Stimulated activated CD8-positive, alpha-beta memory T cell treated with anti-CD3 and anti-CD28 coated beads, Interleukin-15, amount 100 ng/mL, for 1 hour (primary cell): ENCODE measurements around the gene HDGFL3.
"Not testable (repeated sequence)": the region's sequence is repeated elsewhere in the genome, so short reads cannot be mapped to it uniquely, and the experiment has no call there.

Source experiments
- DNase-seq: peaks from one replicate; pipeline ENCODE4 v3.0.0-alpha.2; 2020; ENCODE audit warnings: low read depth

The HDGFL3 gene

DNA sequence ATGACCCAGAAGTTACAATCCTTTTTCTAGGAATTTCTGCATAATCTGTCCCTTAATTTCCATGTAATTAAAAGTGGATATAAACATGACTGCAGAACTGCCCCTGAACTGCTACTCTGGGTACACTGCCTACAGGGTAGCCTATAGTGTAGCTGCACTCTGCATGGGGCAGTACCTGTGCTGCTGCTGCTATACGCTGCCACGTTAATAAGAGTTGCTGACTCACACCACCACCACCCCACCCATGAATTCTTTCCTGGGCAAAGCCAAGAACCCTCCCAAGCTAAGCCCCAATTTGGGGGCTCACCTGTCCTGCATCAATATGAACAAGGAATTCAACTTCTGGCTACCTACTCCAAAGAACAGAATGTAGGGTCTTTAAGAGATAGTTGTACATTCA is 13.9 kb downstream of the HDGFL3 start:
- DNase-seq: no peak

DNA sequence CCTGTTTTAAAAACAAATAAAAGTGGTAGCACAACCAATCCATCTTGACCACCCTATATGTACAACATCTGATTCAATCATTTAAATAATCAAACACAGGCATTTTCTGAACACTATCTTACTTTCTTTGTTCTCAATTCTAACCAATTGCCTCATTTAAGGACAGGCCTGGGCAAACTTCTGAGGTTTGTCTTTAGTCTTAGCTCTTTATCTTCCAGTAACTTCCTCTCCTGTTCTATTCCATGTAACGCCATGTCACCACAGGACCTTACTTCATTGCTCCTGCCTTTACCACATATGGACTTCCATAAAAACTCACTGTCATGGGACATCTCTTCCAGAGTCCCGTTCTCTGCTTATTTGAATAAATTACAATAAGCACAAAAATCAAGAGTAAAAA is 14.9 kb downstream of the HDGFL3 start:
- DNase-seq: no peak

DNA sequence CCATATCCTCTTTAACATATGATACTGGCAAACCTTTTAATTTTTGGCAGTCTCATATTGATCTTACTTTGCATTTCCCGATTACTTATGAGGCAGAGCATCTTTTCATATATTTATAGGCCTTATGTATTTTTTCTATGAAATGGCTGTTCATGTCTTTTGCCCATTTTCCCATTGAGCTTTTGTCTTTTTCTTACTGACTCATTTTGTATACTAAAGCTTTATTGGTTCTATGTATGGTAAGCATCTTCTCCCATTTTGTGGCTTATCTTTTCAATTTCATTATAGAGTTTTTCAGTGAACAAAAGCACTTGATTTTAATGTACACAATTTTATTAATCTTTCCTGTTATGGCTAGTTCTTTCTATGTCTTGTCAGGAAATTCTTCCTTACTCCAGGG is 17.2 kb downstream of the HDGFL3 start:
- DNase-seq: no peak

DNA sequence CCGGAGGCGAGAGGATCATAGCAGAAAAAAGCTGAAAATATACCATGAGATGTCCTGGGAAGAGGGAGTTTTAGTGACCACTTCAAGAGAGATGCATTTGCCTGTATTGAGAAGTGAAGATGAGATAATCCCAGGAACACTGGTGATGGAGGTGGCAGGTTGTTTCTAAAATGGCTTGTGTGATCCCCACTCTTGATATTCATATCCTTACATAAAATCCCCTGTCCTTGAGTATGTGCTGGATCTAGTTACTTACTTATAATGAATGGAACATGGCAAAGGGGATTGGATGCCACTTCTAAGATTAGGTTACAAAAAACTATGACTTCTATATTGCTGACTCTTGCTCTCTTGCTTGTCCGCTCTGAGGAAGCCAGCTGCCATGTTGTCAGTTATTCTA is 22.1 kb downstream of the HDGFL3 start:
- no peak for DNase-seq

DNA sequence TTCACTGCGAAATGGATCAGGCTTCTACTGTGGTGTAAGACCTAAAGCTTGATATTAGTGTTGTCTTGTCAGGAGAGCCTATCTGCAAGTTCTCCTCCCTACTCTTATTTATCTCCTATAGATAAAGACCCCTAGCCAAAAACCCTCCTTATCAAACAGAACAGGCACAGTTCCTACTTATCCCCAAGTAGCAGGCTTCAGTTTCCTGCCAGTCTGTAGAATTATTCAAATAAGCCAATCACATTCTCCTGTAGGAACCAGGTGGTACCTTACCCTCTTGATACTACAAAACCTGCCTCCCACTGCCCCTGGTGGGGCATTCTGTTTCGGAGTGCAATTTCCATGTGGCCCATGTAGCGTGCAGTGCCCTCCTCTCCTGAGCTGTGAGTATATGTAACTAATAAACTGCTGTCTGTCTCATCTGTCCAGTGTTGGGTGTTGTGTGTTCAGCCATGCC is 28.7 kb downstream of the HDGFL3 start:
- DNase-seq: no peak

DNA sequence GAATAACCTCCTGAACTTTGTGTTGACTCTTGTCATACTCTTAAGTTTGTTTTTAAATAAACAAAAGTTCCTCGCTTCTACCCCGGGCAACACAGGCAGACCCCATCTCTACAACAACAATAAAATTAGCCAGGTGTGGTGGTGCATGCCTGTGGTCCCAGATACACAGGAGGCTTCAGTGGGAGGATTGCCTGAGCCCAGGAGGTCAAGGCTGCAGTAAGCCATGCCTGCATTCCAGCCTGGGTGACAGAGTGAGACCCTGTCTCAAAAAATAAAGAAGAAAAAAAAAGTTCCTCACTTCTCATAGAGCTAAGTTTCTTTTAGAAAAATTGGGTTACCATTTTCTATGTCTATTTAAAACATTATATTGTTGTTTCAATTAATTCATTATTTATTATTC is 29.2 kb downstream of the HDGFL3 start:
- no peak for DNase-seq

DNA sequence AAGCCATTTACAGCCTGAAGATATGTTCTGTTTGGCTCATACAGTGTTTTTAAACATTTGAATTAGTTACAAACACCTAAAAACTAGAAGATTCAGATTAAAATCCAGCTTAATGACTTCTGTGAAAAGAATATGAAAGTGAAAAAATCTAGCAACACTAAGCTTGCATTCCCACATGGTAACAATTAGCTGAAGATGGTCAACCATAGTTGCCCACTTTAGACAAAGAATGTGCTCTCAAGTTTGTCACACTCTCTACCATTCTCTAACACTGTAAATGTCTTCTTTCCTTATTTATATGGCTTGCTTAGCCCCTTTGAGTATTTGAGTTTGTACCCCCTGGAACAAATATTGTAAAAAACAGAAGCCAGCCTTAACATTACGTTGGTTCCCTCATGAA is 32.7 kb downstream of the HDGFL3 start:
- no peak for DNase-seq

DNA sequence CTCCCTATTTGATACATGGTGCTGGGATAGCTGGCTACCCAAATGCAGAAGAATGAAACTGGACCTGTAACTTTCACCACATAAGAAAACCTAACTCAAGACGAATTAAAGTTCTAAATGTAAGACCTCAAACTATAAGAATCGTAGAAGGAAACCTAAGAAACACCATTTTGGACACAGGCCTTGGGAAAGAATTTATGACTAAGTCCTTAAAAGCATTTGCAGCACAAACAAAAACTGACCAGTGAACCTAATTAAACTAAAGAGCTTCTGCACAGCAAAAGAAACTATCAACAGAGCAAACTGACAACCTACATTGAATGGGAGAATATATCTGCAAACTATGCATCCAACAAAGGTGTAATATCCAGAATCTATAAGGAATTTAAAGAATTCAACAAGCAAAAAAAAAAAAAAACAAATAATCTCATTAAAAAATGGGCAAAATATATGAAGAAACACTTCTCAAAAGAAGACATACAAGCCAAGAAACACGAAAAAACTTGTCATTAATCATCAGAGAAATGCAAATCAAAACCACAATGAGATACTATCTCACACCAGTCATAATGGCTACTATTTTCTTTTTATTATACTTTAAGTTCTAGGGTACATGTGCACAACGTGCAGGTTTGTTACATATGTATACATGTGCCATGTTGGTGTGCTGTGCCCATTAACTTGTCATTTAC is 37.0 kb downstream of the HDGFL3 start:
- no peak for DNase-seq

DNA sequence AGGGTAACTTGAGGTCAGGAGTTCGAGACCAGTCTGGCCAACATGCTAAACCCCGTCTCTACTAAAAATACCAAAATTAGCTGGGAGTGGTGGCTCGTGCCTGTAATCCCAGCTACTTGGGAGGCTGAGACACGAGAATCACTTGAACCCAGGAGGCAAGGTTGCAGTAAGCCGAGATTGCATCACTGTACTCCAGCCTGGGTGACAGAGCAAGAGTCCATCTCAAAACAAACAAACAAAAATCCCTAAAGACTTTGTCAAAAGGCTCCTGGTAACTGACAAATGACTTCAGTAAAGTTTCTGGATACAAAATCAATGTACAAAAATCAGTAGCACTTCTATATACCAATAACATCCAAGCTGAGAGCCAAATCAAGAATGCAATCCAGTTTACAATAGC is 38.0 kb downstream of the HDGFL3 start:
- DNase-seq: not testable (repeated sequence)

DNA sequence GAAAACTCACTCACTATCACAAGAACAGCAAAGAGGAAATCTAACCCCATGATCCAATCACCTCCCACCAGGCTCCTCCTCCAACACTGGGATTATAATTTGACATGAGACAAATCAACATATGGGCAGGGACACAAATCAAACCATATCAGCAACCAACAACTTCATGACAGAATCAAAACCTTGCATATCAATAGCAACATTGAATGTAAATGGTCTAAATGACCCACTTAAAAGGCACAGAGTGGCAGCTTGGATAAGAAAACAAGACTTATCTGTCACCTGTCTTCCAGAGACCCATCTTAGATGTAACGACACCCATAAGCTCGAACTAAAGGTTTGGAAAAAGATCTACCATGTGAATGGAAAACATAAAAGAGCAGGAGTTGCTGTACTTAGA is 40.8 kb downstream of the HDGFL3 start:
- DNase-seq: no peak

DNA sequence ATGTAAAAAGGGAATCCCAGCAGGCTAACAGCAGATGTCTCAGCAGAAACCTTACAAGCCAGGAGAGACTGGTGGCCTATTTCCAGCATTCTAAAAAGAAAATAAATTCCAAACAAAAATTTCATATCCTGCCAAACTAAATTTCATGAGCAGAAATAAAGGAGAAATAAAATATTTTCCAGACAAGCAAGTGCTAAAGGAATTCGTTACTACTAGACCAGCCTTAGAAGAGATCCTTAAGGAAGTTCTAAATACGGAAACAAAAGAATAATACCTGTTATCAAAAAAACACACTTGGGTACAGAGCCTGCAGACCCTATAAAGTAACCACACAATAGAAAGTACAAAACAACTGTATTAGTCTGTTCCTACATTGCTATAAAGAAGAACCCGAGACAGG is 41.4 kb downstream of the HDGFL3 start:
- no peak for DNase-seq

DNA sequence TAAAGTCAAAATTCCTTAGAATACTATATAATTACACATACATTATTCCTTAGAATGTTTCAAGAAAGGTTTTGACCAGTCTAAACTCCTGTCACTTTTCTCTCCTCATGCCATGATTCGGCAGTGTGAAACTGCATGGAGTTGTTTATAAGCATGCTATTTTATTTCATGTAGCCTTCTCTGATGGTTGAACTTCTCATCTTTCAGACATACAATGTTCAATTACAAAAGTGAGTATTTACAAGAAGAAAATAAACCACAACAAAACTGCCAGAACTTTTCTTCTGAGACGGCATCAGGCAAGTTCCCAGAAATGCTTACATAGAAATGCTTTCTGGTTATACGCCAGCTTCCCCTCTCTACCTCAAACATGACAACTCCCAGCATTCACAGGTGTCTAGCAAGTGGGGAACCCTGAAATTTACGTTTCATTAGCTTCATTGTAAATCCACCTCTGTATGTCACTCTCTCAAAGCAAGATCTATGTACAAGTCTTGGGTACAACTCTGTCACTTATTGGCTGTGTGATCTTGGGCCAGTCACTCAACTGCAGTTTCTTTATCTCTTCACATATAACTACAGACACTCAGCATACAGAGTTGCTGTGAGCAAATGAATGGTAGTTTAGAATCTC is 42.7 kb downstream of the HDGFL3 start:
- no peak for DNase-seq

DNA sequence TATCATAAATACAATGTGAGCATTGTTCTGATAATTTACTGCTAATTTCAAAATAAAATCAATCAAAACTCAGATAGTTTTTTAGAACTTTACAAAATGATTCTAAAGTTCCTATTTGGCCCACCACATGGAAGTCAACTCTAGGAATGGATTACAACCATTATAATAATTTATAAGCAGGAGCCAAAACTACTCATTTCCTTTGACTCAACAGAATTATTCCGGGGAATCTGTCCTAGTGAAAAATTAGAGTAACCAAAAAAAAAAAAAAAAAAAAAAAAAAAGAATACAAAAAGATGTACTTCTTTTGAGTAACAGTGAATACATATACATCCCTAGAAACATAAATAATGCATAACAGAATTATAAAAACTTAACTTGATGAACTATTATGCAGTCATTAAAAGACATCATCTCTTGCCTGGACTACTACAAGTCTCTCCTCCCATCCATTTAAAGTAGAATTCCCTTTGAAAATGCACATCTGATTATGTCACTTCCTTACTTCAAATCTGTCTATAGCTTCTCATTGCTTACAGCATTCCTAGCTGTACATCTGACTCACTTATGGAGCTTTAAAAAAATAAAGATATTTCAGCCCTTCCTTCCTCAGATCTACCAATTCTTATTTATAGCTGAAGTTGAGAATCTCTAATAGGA is 43.4 kb downstream of the HDGFL3 start:
- DNase-seq: no peak

DNA sequence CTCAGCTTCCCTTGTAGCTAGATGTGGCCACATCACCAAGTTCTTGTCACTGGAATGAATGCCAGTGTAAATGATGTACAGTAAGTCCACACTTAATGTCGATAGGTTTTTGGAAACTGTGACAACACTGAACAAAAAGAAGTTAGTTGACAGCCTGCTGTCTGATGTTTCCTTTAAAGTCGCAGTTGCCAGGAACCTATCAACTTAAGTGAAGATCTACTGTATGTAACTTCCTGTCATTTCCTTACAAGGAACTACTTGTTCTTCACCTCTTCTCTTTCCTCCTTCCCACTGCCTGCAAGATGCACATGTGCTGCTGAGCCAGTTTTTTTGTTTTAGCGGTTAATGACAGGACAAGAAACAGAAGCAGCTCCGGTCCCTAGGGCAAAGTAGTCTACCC is 44.6 kb downstream of the HDGFL3 start:
- no peak for DNase-seq

DNA sequence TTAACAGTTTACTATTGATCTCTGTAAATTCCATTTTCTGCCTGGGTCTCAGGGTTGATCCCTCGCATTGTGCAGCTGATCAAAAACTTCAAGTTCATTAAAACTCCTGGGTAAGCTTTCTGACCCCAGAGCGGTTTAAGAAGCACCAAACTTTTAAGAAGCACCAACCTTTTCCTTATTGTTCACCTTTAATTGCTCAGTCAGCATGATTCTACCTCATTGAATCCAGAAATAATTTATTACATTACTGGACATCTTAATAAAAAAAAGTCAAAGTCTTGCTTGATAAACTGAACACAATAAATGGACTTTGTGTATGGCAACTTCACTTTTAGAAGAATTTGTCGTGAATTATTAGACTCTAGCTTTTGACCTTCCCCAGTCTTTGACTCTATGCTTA is 46.9 kb downstream of the HDGFL3 start:
- no peak for DNase-seq

DNA sequence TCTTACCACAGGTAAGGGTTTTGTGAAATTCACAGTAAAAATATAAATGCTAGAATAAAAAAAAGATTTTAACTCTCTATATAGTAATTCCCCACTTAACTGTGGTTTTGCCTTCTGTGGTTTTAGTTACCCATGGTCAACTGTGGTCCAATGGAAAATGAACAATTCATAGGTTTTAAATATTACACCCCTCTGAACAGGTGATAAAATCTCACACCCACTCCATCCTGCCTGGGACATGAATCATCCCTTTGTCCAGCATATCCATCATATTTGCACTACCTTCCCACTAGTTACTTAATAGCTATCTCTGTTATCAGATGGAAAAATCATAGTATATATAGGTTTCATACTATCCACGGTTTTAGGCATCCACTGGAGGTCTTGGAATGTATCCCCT is 49.2 kb downstream of the HDGFL3 start:
- no peak for DNase-seq

DNA sequence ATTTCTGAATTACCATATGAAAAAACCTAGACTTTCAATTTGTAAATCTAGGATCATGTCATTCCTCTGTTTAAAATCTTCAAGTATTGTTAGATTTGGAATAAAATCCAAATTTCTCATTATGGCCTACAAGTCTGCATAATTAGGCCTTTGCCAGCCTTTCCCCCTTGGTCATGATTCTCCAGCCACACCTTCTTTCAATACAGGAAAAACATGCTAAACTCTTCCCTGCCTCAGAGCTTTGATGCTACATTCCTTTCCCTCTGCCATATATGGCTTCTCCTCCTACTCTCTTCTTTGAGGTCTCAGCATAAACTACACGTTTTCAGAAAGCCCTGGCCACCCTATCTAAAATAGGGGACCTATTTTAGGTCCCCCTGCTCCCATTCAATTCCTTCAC is 51.7 kb downstream of the HDGFL3 start:
- no peak for DNase-seq

DNA sequence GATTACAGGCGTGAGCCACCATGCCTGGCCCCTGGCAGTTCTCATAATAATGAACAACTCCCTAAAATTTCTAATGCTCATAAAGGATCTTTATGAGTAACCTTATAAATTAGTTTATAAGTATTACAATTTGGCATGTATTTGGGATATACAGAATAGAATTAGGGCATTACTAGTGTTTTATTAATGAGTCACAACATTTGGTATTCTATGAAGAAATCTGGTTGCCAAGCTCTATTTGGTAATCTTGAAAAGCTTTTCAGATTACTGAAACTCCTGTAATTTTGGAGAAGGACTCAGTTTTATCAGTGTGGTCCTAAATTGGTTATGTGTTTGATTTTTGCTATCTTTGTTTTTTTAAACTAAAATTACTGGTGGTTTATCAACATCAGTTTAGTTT is 54.3 kb downstream of the HDGFL3 start:
- DNase-seq: no peak

DNA sequence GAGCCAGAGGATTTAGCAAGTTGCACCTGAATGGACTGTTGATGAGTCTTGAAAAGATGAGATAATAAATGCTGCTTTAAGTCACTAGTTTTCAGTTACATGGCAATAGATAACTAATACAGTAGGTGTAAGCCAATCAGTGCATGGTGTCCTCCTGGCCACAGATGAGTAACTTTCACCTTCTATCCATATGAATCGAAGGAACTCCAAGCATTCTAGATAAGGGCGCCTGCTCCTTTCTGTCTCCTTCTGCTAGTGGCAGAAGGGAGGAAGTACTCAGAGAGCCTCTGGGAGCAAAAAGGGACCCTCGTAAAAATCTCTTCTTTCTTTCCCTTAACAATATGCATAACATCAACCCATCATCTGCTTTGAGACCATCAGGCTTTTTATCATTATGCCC is 62.9 kb downstream of the HDGFL3 start:
- no peak for DNase-seq

DNA sequence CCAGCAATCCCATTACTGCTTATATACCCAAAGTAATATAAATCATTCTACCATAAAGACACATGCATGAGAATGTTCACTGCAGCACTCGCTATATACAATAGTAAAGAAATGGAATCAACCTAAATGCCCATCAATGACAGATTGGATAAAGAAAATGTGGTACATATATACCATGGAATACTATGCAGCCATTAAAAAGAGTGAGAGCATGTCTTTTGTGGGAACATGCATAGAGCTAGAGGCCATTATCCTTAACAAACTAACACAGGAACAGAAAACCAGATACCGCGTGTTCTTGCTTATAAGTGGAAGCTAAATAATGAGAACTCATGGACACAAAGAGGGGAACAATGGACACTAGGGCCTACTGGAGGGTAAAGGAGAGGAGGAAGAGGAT is 65.5 kb downstream of the HDGFL3 start:
- not testable (repeated sequence) for DNase-seq

DNA sequence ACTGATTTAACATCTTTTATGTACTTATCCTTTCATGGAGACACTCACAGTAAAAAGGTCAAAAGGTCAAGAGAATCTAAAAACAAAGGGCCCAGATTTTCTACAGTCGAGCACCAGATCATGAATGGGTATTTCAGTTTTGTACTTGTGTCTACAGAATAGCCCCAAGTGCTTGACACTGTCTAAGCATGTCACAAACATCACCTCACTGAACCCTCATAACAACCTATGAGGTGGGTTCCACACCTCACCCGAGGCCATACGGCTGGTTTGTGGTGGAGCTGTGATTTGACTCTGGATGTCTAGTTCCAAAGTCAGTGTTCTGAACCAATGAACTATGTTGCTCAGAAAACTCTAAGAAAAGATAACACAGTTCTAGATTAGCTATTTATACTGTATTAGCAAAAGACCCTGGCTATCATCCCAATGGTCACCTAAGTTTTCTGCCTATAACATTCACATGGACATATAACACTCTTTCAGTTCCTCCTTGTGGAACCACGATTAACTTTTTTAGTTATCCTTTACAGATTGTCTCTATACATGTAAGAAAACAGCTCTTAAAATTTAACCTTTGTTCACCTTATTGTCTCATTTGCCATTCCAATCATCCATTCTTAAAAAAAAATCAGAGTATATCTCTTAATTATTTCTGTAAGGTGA is 74.6 kb downstream of the HDGFL3 start:
- DNase-seq: no peak

DNA sequence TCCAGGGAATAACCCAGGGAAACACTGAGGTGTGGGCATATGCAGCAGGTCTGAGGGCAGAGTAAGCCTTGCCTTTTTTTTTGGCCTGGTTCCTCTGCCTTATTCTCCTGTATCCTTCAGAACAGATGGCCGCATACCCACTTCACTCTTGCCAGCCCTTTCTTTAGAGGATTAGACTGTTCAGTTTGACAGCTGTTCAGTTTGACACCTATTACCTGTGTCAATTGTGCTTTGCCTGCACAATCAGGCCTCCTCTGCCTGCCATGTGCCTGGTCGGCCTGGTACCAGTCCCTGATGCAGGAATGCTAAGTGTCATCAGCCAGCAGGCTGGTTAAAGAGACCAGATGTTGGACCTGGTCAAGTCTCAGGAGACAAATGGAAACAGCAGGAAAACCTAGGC is 77.8 kb downstream of the HDGFL3 start:
- no peak for DNase-seq

DNA sequence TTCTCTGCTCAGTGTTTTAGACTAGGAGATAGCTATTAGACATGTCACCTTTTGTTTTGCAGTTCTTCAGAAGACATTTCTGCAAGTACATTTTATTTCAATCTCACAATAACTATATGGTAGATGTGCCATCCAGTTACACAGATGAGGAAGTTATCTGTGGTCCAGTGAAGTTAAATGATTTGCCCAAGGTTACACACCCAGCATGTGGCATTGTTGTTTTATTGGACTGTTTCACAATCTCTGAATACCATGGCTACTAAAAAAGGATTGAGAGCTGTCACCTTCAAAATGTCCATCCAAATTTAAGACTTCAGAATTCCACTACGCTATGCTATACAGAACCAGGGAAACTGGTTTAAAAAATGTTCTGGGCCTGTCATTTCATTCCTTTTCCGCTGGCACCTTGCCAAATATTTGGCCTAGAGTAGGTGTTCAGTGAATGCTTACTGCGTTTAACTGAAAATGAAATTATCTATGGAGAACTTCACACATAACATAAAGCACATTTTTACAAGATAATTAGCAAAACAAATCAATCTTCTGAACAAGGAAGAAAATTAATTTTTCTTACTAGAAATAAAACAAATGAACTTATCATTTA is 80.0 kb downstream of the HDGFL3 start:
- DNase-seq: no peak
